Stimulated activated CD4-positive, alpha-beta T cell treated with anti-CD3 and anti-CD28 coated beads, TNF-alpha, amount 100 ng/mL, for 1 hour (primary cell): Measurements from ENCODE around the gene STK16.
A peak's percentile ranks its signal among the peaks of the same experiment; 100 is the strongest.
"Not testable (repeated sequence)": the region's sequence is repeated elsewhere in the genome, so short reads cannot be mapped to it uniquely, and the experiment has no call there.

ENCODE experiments used
- DNase-seq, 3 donors: peaks; one replicate each; pipeline ENCODE4 v3.0.0-alpha.2; 2020; ENCODE audit warnings: low read depth in 3 of 3, low spot score in 1 of 3

Gene STK16, protein sequence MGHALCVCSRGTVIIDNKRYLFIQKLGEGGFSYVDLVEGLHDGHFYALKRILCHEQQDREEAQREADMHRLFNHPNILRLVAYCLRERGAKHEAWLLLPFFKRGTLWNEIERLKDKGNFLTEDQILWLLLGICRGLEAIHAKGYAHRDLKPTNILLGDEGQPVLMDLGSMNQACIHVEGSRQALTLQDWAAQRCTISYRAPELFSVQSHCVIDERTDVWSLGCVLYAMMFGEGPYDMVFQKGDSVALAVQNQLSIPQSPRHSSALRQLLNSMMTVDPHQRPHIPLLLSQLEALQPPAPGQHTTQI

DNA sequence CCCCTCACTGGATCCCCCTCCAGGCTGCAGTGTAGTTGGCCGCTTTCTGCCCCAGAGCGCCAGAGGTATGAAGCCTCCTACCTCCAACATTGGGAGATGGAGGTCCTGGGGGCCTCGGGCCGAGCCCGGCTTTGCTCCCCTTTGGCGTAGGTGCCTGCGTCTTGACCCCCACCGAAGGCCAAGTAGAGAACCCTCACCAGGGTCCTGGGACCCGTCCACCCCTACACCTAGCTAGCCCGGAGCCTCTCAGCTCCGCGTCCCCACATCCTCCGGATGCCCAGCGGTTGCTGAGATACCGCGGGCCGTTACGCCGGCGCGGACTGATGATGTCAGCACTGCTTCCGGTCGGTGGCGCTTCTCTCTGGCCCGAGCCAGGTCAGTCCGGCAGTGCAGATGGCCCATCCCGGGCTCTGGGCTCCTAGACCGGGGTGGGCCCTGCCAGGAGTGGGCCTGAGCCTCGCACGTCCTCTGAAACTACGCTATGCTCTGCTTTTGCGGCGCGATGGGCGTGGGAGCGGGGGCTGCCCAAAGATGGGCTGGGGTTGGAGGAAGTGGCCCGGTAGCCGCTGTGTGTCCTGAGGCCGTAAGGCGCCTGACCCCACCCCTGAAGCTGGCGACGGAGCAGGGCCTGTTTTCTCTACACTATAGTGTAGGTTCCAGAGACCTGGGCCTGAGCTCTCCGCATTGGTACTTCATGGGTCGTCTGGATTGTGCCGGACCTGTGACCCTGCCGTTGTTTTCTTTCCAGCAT is at the start of gene STK16, which contains the start of gene GLB1L:
STK16 (plus strand) TSS at position 332 of the 751 bp plus-strand sequence. CDS start 521 bp downstream, outside the sequence.
GLB1L (minus strand) TSS at position 297 of the 751 bp plus-strand sequence. CDS start 1,871 bp downstream, outside the sequence.
- peak; percentile 68 to 85 (median 70) for DNase-seq

DNA sequence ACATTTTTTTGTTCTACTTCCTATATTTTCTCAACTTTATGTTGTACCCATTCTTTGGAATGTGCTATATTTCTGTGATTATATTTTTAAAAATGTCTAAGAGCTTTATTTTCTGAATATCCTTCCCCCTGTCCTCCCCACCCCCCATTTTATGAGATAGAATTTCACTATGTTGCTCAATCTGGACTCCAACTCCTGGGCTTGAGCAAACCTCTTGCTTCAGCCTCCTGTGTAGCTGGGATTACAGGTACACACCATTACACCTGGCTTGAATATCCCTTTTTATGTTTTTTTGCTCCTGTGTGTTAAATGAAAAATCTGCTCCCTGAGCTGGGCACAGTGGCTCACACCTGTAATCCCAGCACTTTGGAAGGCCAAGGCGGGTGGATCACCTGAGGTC is 47.9 kb upstream of the STK16 start:
- DNase-seq = no peak

DNA sequence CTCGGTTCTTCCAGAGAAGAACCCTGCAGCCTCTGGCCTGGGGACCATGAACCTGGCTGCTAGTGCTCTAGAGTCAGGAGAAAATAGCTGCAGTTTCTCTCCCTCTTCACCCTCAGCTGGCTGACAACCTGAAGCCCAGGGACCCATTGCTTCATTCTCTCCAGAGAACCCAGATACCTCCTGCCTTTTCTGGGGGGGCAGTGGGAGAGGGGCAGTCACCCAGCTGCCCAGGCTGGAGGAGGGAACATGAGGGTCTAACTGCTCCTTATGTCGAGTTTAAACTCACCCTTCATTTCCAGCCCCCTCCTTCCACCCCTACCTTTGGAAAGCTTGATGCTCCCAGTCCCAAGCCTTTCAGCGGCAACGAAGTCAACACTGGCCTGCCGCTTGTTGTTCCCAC is 46.3 kb upstream of the STK16 start:
- no peak for DNase-seq

DNA sequence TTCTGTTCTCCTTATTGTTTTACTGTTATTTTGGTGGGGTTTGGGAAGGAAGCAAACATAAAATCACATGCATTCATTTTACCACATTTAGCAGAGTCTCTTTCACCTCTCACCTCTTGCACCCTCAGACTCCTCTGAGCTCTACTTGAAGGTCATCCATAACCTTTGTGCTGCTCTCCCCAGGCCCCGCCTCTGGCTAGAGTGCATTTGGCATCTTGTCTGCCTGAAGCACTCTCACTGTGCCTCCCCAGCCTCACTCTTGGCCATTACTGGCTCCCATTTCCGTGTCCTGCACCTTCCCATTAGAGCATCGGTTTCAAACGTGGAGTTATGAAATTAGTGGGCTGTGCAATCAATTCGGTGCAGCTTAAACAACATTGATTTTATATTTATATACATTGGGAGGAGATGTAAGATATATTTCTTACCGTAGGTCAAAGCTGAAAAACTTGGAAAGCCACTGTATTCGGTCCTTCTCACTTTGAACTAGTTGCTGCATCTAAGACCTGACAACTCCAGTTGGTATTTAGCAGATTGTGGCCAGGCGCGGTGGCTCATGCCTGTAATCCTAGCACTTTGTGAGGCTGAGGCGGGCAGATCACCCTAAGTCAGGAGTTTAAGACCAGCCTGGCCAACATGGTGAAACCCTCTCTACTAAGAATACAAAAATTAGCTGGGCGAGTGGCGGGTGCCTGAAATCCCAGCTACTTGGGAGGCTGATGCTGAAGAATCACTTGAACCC is 45.6 kb upstream of the STK16 start:
- no peak for DNase-seq

DNA sequence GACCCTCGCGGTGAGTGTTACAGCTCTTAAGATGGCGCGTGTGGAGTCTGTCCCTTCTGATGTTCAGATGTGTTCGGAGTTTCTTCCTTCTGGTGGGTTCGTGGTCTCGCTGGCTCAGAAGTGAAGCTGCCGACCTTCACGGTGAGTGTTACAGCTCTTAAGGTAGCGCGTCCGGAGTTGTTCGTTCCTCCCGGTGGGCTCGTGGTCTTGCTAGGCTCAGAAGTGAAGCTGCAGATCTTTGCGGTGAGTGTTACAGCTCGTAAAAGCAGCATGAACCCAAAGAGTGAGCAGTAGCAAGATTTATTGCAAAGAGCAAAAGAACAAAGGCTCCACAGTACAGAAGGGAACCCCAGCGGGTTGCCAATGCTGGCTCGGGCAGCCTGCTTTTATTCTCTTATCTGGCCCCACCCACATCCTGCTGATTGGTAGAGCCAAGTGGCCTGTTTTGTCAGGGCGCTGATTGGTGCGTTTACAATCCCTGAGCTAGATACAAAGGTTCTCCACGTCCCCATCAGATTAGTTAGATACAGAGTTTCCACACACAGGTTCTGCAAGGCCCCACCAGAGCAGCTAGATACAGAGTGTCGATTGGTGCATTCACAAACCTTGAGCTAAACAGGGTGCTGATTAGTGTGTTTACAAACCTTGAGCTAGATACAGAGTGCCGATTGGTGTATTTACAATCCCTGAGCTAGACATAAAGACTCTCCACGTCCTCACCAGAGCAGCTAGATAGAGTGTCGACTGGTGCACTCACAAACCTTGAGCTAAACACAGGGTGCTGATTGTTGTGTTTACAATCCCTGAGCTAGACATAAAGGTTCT is 44.6 kb upstream of the STK16 start:
- DNase-seq = not testable (repeated sequence)

DNA sequence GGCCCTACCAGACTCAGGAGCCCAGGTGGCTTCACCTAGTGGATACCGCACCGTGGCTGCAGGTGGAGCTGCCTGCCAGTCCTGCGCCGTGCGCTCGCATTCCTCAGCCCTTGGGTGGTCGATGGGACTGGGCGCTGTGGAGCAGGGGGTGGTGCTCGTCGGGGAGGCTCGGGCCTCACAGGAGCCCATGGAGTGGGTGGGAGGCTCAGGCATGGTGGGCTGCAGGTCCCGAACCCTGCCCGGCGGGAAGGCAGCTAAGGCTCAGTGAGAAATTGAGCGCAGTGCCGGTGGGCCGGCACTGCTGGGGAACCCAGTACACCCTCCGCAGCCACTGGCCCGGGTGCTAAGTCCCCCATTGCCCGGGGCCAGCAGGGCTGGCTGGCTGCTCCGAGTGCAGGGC is 43.9 kb upstream of the STK16 start:
- DNase-seq = not testable (repeated sequence)

DNA sequence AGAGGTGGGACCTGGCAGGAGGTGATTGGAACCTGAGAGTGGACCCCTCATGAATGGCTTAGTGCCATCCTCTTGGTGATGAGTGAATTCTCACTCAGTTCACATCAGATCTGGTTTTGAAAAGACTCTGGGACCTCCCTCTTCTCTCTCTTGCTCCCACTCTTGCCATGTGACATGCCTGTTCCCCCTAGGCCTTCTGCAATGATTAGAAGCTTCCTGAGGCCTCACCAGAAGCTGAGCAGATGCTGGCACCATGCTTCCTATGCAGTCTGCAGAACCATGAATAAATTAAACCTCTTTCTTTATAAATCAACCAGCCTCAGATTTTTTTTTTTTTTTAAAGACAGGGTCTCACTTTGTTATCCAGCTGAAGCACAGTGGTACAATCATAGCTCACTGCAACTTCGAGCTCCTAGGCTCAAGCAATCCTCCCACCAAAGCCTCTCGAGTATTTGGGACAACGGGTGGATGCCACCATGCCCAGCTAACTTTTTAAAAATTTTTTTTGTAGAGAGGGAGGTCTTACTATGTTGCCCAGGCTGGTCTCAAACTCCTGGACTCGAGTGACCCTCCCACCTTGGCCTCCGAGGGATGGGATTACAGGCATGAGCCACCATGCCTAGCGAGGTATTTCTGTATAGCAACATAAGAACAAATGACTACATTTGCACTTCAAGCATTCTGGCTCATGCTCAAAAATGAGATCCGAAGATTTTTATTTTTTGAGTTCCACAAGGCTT is 40.7 kb upstream of the STK16 start:
- DNase-seq = no peak

DNA sequence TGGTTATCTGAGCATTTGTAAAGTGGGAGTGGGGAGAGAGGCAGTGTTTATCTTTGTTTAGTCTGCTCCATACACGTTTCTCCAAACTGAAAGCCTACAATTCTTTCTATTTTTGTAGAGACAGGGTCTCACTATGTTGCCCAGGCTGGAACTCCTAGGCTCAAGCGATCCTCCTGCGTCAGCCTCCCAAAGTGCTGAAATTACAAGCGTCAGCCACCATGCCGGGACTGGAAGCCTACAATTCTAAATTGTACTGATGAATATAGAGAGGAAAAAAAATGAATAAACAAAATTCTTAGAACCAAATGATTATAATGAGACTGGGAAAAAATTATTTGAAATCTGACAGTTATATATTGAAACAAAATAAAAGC is 40.1 kb upstream of the STK16 start:
- no peak for DNase-seq

DNA sequence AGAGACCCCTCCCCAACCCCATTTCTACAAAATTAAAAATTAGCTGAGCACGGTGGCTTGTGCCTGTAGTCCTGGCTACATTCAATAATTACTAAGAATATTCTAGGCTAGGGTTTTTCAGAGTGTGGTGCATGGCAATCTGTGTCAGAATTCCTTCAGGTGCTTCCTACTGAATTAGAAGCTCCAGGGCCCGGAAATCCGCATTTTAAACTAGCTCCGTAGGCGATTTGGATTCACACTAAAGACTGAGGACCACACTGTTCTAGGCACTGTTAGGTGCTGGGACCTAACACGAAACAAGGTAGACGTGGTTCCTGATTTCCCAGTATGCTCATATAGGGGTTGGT is 39.3 kb upstream of the STK16 start:
- no peak for DNase-seq

DNA sequence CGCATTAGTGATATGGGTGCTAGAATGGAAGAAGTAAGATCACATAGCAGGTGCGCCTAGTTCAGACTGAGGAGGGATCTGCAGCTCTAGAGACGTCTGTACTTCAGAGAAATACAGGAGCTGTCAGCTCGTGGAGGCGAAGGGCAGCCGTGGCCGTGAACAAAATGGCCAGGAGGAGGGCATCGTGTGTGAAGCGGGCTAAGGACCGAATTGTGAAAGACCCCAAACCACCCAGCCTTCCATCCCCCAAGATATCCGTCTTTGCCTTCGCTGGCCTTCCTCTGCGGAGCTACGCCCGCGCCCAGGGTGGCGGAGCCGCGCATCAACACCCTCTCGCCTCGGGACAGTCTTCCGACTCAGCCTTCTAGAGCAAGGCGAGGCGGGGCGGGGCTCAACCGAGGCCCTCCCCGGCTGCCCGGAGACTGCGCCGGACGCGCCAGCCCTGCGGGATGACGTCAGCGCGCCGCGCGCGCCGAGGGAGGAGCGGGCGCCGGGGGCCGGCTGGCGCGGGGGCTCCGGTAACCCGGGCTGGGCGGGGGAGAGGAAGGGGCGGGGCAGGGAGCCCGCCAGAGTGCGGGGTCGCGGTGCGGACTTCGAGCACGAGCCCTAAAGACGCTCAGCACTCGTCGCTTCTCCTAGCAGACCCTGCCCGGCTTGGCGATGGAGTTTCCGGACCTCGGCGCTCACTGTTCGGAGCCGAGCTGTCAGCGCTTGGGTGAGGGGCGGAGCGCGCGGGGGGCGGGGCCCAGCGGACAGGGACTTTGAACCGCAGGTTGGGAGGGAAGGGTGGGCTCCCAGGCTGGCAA is 38.7 kb upstream of the STK16 start, which contains the start of gene ZFAND2B:
ZFAND2B (plus strand) TSS at position 455 of the 806 bp plus-strand sequence; CDS start at position 661, 206 bp downstream.
- peak; percentile 88 to 93 (median 92) for DNase-seq

DNA sequence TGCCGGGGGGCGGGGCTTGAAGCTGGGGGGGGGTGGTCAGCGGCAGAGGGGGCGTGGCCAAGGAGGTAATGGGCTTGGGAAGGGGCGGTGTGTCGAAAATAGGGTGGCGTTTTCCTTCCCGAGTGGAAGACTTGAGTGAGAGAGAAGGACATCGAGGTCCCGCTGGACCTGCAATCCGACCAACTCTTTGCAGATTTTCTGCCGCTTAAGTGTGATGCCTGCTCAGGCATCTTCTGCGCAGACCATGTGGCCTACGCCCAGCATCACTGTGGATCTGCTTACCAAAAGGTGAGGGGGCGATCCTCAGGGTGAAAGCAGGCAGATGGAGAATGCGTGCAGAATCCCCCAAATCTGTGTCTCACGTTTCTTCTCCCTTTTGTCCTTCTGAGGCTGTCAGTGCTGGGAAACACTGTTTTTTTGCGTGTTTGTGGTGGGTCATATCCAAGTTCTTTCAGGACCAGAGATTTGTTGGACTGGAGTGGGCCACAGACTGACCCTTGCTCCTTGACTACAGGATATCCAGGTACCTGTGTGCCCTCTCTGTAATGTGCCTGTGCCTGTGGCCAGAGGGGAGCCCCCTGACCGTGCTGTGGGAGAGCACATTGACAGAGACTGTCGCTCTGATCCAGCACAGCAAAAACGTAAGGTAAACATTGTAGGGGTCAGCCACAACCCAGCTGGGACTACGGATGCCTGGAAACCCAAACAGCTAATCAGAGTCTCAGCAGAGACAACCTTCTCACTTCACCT is 38.0 kb upstream of the STK16 start:
- DNase-seq = no peak

DNA sequence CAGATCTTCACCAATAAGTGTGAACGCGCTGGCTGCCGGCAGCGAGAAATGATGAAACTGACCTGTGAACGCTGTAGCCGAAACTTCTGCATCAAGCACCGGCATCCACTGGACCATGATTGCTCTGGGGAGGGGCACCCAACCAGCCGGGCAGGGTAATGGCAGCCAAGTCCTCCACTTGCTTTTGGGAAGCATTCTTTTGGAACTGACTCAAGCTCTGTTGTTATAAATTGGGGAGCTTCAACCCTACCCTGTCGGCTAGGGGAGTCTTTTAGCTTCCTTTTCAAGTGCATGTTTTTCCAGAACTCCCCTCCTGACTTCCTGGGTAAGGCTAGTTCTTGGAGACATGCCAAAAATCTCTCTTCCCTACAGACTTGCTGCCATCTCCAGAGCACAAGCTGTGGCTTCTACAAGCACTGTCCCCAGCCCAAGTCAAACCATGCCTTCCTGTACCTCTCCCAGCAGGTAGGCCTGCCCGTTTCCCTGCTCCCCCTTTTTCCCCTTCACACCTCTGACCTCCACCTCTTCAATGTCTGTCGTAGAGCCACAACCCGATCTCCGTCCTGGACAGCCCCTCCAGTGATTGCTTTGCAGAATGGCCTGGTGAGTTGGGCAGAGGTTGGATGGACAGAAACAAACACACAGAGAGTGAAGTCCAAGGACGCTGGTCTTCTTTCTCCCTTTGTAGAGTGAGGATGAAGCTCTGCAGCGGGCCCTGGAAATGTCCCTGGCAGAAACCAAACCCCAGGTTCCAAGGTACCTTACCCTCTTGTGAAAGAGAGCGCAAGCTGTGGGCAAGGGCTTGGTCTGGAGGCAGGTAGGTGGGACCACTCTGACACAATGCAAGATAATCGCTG is 37.2 kb upstream of the STK16 start:
- DNase-seq = no peak

DNA sequence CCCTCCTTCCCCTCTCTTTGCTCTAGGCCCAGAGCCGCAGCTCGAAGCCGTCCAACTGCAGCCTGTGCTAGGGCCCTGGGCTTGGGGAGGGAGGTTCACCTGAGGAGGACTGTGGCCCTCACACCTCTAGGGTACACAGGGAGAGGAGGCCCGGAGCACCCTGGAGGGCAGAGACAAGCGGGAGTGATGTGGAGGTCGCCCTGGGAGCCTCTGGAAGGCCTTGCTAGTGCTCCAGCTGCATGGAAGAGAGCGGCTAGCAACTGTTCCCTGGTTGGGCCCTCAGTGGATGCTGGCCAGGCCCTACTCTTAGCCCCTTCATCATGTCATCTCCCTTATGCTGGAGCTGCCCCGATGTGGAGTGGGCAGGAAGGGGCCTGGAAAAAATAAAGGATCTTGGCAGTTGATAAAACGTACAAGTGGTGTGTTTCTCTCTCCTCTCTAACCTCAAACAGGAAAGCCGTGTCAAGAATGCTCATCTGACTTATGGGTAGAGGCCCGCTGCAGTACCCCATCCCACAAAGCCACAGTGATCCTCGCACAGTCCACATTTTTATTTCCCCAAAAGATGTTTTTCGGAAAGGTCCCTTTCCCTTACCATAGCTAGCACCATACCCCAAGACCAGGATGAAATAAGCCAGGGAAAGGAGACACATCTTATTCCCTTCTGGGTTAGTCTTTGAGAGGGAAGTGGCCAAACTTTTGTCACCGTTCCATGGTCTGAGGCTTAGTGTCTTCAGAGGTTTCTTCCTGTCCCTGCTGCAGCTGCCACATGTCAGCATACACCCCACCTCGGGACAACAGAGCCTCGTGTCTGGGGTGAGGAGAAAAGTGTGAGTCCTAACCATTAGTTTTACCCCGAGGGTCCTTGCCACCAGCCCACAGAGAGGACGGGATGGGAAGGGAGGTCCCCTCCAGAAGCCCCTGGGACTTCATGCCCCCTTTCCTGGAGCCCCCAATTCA is 35.8 kb upstream of the STK16 start:
- DNase-seq = no peak

DNA sequence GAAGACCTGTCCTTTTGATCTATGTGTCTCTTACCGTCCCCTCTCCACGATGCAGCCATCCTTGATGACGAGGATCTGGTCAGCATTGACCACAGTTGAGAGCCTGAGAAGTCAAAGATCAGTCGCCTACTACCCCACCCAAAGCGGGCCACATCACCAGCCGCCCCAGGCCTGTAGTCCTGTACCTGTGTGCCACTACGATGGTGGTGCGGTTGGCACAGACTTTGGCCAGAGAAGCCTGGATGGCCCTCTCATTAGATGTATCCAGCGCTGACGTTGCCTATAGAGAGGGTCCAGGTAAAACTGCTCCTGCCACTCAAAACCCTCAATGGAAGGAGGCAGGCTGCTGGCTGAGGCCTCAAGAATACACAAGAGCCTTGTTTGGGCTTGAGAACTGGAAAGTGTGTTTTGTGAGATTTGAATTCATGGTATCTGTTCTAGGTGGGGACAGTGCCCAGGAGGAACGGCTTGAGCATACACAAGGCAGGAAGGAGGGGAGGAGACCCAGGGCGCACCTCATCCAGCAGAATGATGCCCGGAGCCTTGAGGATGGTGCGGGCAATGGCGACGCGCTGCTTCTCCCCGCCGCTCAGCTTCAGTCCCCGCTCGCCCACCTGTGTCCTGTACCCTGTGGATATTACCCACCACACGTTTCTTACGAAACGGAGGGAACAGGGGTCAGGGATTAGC is 34.9 kb upstream of the STK16 start:
- no peak for DNase-seq

DNA sequence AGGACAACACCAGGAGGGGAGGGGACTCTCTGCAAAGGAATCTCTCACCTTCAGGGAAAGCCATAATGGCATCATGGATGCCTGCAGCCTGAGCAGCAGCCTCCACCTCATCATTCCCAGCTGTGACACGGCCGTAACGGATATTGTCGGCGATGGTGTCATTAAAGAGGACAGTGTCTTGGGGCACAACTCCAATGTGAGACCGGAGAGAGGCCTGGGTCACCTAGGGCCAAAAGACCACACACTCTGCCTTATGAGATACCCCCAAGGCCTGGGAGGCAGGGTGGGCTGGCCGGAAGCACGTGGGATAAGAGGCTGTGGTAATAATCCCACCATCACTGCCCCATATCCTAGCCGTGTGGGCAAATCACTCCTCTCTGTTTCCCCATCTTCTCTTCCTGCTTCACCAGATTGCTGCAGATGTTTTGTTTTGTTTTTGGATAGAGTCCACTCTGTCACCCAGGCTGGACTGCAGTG is 34.4 kb upstream of the STK16 start:
- DNase-seq = no peak

DNA sequence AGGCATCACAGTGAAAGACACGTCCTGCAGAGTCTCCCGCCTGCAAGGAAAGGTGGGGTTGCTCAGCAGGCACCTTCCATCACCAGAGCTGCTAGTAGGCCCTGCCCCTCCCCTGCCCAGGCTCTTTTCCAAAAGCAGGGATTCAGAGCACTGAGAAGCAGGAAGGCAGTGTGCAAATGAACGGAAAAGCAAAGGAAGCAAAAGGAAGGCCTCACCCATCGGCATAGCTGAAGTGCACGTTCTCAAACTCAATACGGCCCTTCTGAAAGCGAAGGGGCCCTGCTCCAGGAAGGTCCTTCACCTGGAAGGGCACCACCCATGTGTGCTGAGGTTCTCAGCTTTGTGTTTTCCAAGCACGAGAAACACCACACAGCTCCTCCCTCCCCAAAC is 32.3 kb upstream of the STK16 start:
- DNase-seq = no peak
